HPDE6-E6E7 (cell line): Measurements from ENCODE around the gene PRMT2.

Experiments
- DNase-seq: peaks from one replicate; pipeline ENCODE4 v3.0.0; 2011; ENCODE audit warnings: missing footprints; ENCODE audit errors: extremely low spot score

PRMT2 gene

GRCh38 chr21:46635324-46636180 is at the start of gene PRMT2:
Gene PRMT2 (plus strand): TSS chr21:46635674. CDS start chr21:46636952, 1,278 bp downstream.
- peak; percentile 100 for DNase-seq

GRCh38 chr21:46594276-46594675 is 41.2 kb upstream of the PRMT2 start:
- no peak for DNase-seq

- no peak for DNase-seq
Measured at GRCh38 chr21:46596201-46596600, 39.3 kb upstream of the PRMT2 start.

- DNase-seq = no peak
Measured at GRCh38 chr21:46597031-46597430, 38.4 kb upstream of the PRMT2 start.

GRCh38 chr21:46597896-46598343 is 37.6 kb upstream of the PRMT2 start:
- DNase-seq = no peak

- DNase-seq = no peak
Measured at GRCh38 chr21:46598581-46599572, 36.6 kb upstream of the PRMT2 start.

- DNase-seq = no peak
Measured at GRCh38 chr21:46600305-46600704, 35.2 kb upstream of the PRMT2 start.

GRCh38 chr21:46600978-46601377 is 34.5 kb upstream of the PRMT2 start:
- DNase-seq = no peak

GRCh38 chr21:46603228-46603627 is 32.2 kb upstream of the PRMT2 start:
- DNase-seq = no peak

- DNase-seq = no peak
Measured at GRCh38 chr21:46604329-46604974, 31.0 kb upstream of the PRMT2 start.

GRCh38 chr21:46604975-46605766 is 30.3 kb upstream of the PRMT2 start, which contains the start of gene S100B:
Gene S100B (minus strand): TSS chr21:46605082. CDS start chr21:46602415, 2,667 bp downstream.
- DNase-seq = no peak

GRCh38 chr21:46605767-46606426 is 29.6 kb upstream of the PRMT2 start:
- DNase-seq = no peak

- no peak for DNase-seq
Measured at GRCh38 chr21:46606427-46606813, 29.1 kb upstream of the PRMT2 start.

- DNase-seq = no peak
Measured at GRCh38 chr21:46607636-46608035, 27.8 kb upstream of the PRMT2 start.

- no peak for DNase-seq
Measured at GRCh38 chr21:46608672-46609111, 26.8 kb upstream of the PRMT2 start.

GRCh38 chr21:46610018-46610701 is 25.3 kb upstream of the PRMT2 start:
- no peak for DNase-seq

GRCh38 chr21:46613391-46613790 is 22.1 kb upstream of the PRMT2 start:
- no peak for DNase-seq

GRCh38 chr21:46616050-46616449 is 19.4 kb upstream of the PRMT2 start:
- DNase-seq = no peak

GRCh38 chr21:46616656-46617055 is 18.8 kb upstream of the PRMT2 start:
- no peak for DNase-seq
